Suprapubic skin (tissue), 4 donors: ENCODE measurements around the gene SORCS2.

Experiments
- CTCF ChIP-seq, 2 donors: fragments of 200-600 bp in 1 of 2; fragments of 450-650 bp in 1 of 2; sonication (generic) in 1 of 2; IDR thresholded peaks; one replicate each; pipeline ENCODE4 v1.5.1; 2016 to 2019; ENCODE audit warnings: antibody characterized with exemption in 2 of 2, mild to moderate bottlenecking in 1 of 2, moderate library complexity in 1 of 2
- EP300 ChIP-seq: sonication (generic); formaldehyde crosslinking; IDR thresholded peaks from one replicate; pipeline ENCODE4 v1.6.1; 2017; ENCODE audit warnings: antibody characterized with exemption
- POLR2A ChIP-seq, 2 donors: fragments of 450-650 bp; IDR thresholded peaks; one replicate each; pipeline ENCODE4 v1.6.1; 2017; ENCODE audit warnings: antibody characterized with exemption in 2 of 2, mild to moderate bottlenecking in 2 of 2, moderate library complexity in 2 of 2
- POLR2AphosphoS5 ChIP-seq, 3 donors: sonication (generic); formaldehyde crosslinking; IDR thresholded peaks; one replicate each; pipeline ENCODE4 v1.6.1; 2017; ENCODE audit warnings: antibody characterized with exemption in 3 of 3

GRCh38 chr4:7540654-7541413 is 348.5 kb downstream of the SORCS2 start:
- TF ChIP-seq CTCF (IDR thresholded peaks at IDR 0.05) (no peak), POLR2AphosphoS5 (IDR thresholded peaks at IDR 0.05) (no peak), POLR2A (IDR thresholded peaks at IDR 0.05) (no peak), EP300 (no peak)
